Measurements from ENCODE around the gene VIPR1. TPM values are rescaled to one million over a fixed set of nuclear protein-coding genes. Genes with fewer than 3 reads are reported as not detected.
A peak's percentile ranks its signal among the peaks of the same experiment; 100 is the strongest.

The VIPR1 gene
- total RNA-seq, 2 experiments from 2014 or later: 5.9 to 6.5 TPM

- Mint-ChIP-seq H3K4me1 (ENCODE audit: low read depth) (peaks cover 56% of the 10 kb centered on the region), H3K36me3 (peaks cover 5% of the 10 kb centered on the region), H3K9me3 (no peaks in the 10 kb centered on the region), H3K4me3 (no peak overlapping the region), H3K27me3 (no peaks in the 10 kb centered on the region), H3K27ac (peak overlapping the region; percentile 71)
- CTCF ChIA-PET: interaction anchor here (1.6 to 2.4 kb wide), 3 partner anchors 10 to 25 kb away, joined by 5 to 14 read pairs (median 10); partner anchors contain the start of gene VIPR1
- intact Hi-C loops (cut with micrococcal nuclease): no loop called here
- peak; percentile 73 for DNase-seq
- POLR2A ChIA-PET: no interaction called here
These were observed 24.3 kb downstream of the VIPR1 start for GRCh38 chr3:42526616-42527367.

GRCh38 chr3:42527368-42527917 is 25.0 kb downstream of the VIPR1 start:
- DNase-seq: no peak
- intact Hi-C loops (cut with micrococcal nuclease): no loop called here
- Mint-ChIP-seq H3K4me1 (ENCODE audit: low read depth) (peaks cover 63% of the 10 kb centered on the region), H3K27ac (peak overlapping the region; percentile 71), H3K36me3 (peaks cover 5% of the 10 kb centered on the region), H3K27me3 (no peaks in the 10 kb centered on the region), H3K4me3 (no peak overlapping the region), H3K9me3 (no peaks in the 10 kb centered on the region)
- POLR2A ChIA-PET: no interaction called here
- CTCF ChIA-PET: interaction anchor here (1.6 to 2.4 kb wide), 3 partner anchors 9 to 26 kb away, joined by 5 to 14 read pairs (median 10); partner anchors contain the start of gene VIPR1

DNA sequence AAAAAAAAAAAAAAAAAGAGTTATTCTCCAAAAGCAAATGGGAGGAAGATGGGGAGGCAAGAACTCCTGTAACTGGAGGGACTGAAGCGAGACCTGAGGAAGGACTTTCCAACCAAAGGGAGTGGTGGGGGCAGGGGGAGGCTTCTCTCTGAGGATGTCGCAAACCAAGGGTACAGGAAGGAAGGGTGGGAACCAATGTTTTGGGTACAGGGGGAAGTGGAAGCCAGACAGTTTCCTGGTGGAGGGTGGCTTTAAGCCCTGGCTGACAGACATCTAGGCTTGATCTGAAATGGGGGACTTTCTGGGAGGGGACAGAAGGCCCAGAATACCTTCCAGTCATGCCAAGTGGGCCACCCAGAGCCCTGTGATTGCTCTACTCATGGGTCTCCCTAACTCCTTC is 27.0 kb downstream of the VIPR1 start:
- ChIA-PET POLR2A (no interaction called here), CTCF (interaction anchor here (0.9 to 1.2 kb wide), 2 partner anchors 18 to 28 kb away, joined by 3 to 4 read pairs; no protein-coding TSS in a partner anchor)
- intact Hi-C loops (cut with micrococcal nuclease): no loop called here
- peak overlapping the region; percentile 5 for H3K27ac Mint-ChIP-seq
- no peaks in the 10 kb centered on the region for H3K9me3 Mint-ChIP-seq
- no peak for DNase-seq
- H3K4me1 Mint-ChIP-seq (ENCODE audit: low read depth): peaks cover 77% of the 10 kb centered on the region
- no peak overlapping the region for H3K4me3 Mint-ChIP-seq
- no peaks in the 10 kb centered on the region for H3K27me3 Mint-ChIP-seq
- peaks cover 5% of the 10 kb centered on the region for H3K36me3 Mint-ChIP-seq

- Mint-ChIP-seq H3K4me1 (ENCODE audit: low read depth) (peaks cover 80% of the 10 kb centered on the region), H3K27ac (peak overlapping the region; percentile 5), H3K4me3 (no peak overlapping the region), H3K9me3 (no peaks in the 10 kb centered on the region), H3K27me3 (no peaks in the 10 kb centered on the region), H3K36me3 (peaks cover 5% of the 10 kb centered on the region)
- DNase-seq: no peak
- intact Hi-C loops (cut with micrococcal nuclease): no loop called here
- POLR2A ChIA-PET: no interaction called here
- CTCF ChIA-PET: interaction anchor here (1.2 kb wide), 1 partner anchor 29 kb away, joined by 3 read pairs; no protein-coding TSS in a partner anchor
These were observed 27.6 kb downstream of the VIPR1 start for GRCh38 chr3:42530073-42530472.

DNA sequence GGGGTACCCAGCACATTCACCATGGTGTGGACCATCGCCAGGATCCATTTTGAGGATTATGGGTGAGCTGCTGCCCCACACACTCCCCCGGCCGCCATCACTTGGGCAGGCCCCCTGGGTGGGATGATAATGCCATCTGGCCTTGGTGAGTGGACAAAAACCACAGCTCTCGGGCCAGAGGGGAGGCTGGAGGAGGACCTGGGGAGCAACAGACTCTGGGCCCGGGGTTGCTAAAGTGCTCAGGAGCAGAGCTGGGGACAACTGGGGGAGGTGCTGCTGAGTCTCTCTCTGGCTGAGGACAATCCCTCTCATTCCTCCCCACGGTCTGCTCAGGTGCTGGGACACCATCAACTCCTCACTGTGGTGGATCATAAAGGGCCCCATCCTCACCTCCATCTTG is 29.0 kb downstream of the VIPR1 start:
- Mint-ChIP-seq H3K4me1 (ENCODE audit: low read depth) (peaks cover 74% of the 10 kb centered on the region), H3K36me3 (peaks cover 5% of the 10 kb centered on the region), H3K9me3 (no peaks in the 10 kb centered on the region), H3K27me3 (no peaks in the 10 kb centered on the region), H3K27ac (no peak overlapping the region), H3K4me3 (no peak overlapping the region)
- intact Hi-C loops (cut with micrococcal nuclease): no loop called here
- no peak for DNase-seq
- POLR2A ChIA-PET: no interaction called here
- CTCF ChIA-PET: no interaction called here

DNA sequence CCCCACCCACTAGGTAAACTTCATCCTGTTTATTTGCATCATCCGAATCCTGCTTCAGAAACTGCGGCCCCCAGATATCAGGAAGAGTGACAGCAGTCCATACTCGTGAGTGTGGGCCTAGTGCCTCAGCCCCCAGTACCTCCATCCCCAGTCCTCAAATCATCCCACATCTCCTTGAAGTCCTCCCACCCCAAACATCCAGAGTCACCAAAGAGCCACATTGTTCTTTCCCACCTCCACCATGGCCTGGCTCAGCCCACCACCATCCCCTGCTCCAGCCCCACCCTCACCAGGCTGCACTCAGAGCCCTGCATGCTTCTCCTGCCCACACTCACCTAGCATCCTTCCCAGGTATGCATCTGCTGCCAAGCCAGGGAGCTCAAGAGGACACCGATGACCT is 29.8 kb downstream of the VIPR1 start:
- no peaks in the 10 kb centered on the region for H3K27me3 Mint-ChIP-seq
- POLR2A ChIA-PET: no interaction called here
- no peak overlapping the region for H3K4me3 Mint-ChIP-seq
- H3K36me3 Mint-ChIP-seq: peaks cover 5% of the 10 kb centered on the region
- intact Hi-C loops (cut with micrococcal nuclease): no loop called here
- H3K27ac Mint-ChIP-seq: no peak overlapping the region
- no peak for DNase-seq
- CTCF ChIA-PET: interaction anchor here (2.0 to 6.6 kb wide), 2 partner anchors 13 to 31 kb away, joined by 5 to 76 read pairs; partner anchors contain the start of gene VIPR1
- H3K4me1 Mint-ChIP-seq (ENCODE audit: low read depth): peaks cover 69% of the 10 kb centered on the region
- H3K9me3 Mint-ChIP-seq: no peaks in the 10 kb centered on the region

DNA sequence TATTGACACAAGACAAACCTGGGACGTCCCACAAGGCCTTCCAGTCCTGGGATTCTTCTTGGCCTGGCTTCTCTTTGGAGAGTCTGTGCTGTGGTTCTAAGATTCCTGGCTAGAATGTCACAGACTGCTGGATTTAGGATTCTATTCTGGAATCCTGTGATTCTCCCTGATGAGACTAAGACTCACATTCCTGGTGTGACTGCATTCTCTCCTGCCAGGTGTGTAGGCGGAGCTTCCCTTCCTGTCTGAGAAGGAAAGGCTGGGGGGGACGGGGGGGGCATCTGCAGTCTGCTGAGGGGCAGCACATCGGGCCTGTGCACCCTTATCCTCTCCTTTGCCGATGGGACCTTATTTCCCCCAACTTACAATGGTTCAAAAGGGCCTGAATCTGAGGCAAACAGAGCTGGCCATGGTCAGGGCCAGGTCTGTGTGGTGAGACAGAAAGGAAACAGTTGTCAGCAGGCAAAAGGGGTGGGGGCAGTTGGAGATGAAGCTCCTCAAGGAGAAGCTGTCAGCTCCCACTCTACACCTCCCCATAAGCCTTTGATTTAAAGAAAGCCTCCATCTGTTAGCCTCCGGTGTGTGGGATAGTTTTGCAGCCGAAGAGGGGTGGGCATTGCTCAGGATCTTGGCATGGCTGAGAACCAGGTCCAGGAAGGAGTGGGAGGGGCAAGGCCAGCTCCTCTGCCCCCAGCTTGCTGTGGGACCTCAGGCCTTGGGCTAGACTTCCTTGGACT is 30.9 kb downstream of the VIPR1 start:
- CTCF ChIA-PET: interaction anchor here (0.7 to 6.6 kb wide), 6 partner anchors 14 to 286 kb away, joined by 3 to 76 read pairs (median 4); partner anchors contain the start of gene VIPR1
- intact Hi-C loops (cut with micrococcal nuclease): no loop called here
- H3K36me3 Mint-ChIP-seq: peaks cover 4% of the 10 kb centered on the region
- no peaks in the 10 kb centered on the region for H3K9me3 Mint-ChIP-seq
- DNase-seq: no peak
- H3K4me3 Mint-ChIP-seq: no peak overlapping the region
- H3K27ac Mint-ChIP-seq: peak overlapping the region; percentile 10
- H3K4me1 Mint-ChIP-seq (ENCODE audit: low read depth): peaks cover 59% of the 10 kb centered on the region
- POLR2A ChIA-PET: interaction anchor here (1.6 kb wide), 1 partner anchor 31 kb away, joined by 6 read pairs; the partner anchor contains the start of gene VIPR1
- H3K27me3 Mint-ChIP-seq: no peaks in the 10 kb centered on the region

- peaks cover 36% of the 10 kb centered on the region for H3K4me1 Mint-ChIP-seq (ENCODE audit: low read depth)
- intact Hi-C loops (cut with micrococcal nuclease): loop anchor here (1.0 to 5.0 kb wide), 3 partner anchors 17 to 289 kb away; partner anchors contain the start of gene VIPR1
- no peak overlapping the region for H3K27ac Mint-ChIP-seq
- DNase-seq: peak; percentile 65
- H3K9me3 Mint-ChIP-seq: no peaks in the 10 kb centered on the region
- no peaks in the 10 kb centered on the region for H3K36me3 Mint-ChIP-seq
- ChIA-PET CTCF (interaction anchor here (0.6 to 6.6 kb wide), 14 partner anchors 9 to 289 kb away, joined by 3 to 76 read pairs (median 6); partner anchors contain the start of gene VIPR1), POLR2A (interaction anchor here (1.1 to 1.7 kb wide), 2 partner anchors 17 to 34 kb away, joined by 3 to 5 read pairs; partner anchors contain the start of gene VIPR1)
- H3K27me3 Mint-ChIP-seq: no peaks in the 10 kb centered on the region
- H3K4me3 Mint-ChIP-seq: no peak overlapping the region
These were observed 33.7 kb downstream of the VIPR1 start for GRCh38 chr3:42535981-42536784.

GRCh38 chr3:42537350-42537749 is 34.9 kb downstream of the VIPR1 start:
- H3K4me1 Mint-ChIP-seq (ENCODE audit: low read depth): peaks cover 25% of the 10 kb centered on the region
- no peaks in the 10 kb centered on the region for H3K36me3 Mint-ChIP-seq
- POLR2A ChIA-PET: interaction anchor here (1.7 kb wide), 1 partner anchor 35 kb away, joined by 5 read pairs; the partner anchor contains the start of gene VIPR1
- no peaks in the 10 kb centered on the region for H3K27me3 Mint-ChIP-seq
- no peak for DNase-seq
- intact Hi-C loops (cut with micrococcal nuclease): loop anchor here (5.0 kb wide), 1 partner anchor 290 kb away; no protein-coding TSS in a partner anchor
- H3K27ac Mint-ChIP-seq: no peak overlapping the region
- CTCF ChIA-PET: interaction anchor here (0.9 to 6.6 kb wide), 12 partner anchors 11 to 290 kb away, joined by 3 to 76 read pairs (median 6); partner anchors contain the start of gene VIPR1
- H3K4me3 Mint-ChIP-seq: no peak overlapping the region
- no peaks in the 10 kb centered on the region for H3K9me3 Mint-ChIP-seq

DNA sequence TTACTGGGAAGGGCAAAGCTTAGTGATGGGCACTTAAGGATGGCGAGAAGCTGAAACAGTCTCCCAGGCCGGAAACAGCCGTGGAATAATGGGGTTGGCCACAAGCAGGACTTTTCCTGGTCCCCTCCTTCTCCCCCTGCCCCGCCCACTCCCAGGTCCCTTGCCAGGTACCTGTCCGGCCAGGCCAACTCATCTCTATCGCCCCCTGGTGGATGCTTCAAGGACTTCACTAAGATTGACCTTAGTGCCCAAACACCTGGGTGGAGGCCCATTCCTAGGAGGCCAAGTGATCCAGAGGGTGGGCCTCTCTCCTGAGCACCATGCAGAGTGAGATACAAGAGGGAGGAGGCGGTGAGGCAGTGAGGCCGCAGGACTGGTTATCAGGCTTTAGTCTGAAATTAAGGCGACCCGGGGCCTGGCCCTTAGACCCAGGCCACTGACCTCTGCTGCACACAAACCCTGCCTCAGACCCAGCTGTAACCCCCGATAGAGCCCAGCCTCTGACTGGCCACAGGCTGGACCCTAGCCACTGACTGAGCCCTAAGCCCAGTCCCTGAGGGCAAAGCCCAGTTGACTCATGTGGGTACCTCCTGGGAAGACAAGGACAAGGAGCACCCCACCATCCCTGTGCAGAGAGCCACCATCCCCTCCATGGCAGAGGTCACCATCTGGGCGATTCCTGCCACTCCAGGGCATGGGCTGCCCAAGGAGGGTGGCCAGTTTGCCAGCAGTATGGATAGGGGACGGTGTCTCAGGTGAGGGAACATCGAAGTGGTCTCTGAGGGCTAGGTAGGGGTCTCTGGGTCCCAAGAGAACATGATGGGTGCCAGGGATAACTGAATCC is 37.6 kb downstream of the VIPR1 start:
- peak; percentile 76 for DNase-seq
- peaks cover 7% of the 10 kb centered on the region for H3K4me1 Mint-ChIP-seq (ENCODE audit: low read depth)
- CTCF ChIA-PET: interaction anchor here (0.9 to 3.0 kb wide), 11 partner anchors 8 to 310 kb away, joined by 3 to 30 read pairs (median 4); partner anchors contain the start of gene VIPR1
- H3K4me3 Mint-ChIP-seq: no peak overlapping the region
- no peak overlapping the region for H3K27ac Mint-ChIP-seq
- H3K27me3 Mint-ChIP-seq: no peaks in the 10 kb centered on the region
- no peaks in the 10 kb centered on the region for H3K9me3 Mint-ChIP-seq
- no peaks in the 10 kb centered on the region for H3K36me3 Mint-ChIP-seq
- intact Hi-C loops (cut with micrococcal nuclease): loop anchor here (1.0 to 5.0 kb wide), 2 partner anchors 38 to 293 kb away; partner anchors contain the start of gene VIPR1
- POLR2A ChIA-PET: no interaction called here

Measured in activated CD4-positive, alpha-beta memory T cell treated with anti-CD3 and anti-CD28 coated beads for 36 hours (primary cell).